Measurements from ENCODE around the gene PACRG.

PACRG gene

DNA sequence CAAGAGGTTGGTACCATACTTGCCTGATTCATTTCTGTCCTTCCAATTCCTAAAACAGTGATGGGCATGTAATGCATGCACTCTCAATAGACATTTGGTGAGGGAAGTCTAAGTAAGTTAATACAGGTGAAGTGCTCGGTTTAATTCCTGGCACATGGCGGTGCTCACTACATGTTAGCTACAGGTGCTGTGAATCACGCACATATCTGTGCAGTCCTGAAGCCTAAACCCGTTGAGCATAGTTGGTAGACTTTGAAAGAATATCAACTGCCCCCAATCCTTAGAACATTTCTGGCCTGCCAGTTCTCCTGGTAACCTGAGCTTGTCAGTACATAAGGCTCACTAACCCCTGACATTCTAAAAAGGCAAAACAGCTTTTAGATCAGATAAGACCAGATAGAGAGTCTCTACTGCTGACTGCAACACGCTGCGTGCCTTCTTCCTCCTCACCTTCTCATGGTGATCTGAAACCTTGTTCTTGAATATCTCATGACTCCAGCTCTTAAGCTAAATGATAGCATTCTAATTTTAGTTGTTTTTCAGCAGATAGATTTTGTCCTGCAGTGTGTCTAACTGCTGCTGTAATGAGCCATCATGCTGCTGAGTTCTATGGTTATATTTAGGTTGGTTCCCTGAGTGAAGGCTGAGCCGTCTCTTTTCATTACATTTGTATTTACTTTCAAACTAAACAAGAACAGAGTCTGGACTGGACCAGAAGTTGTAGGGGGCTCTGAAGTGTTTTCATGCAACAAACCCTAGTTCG lies 358.3 kb downstream of the PACRG start:
- no peak for DNase-seq (ENCODE audit: low spot score)

DNA sequence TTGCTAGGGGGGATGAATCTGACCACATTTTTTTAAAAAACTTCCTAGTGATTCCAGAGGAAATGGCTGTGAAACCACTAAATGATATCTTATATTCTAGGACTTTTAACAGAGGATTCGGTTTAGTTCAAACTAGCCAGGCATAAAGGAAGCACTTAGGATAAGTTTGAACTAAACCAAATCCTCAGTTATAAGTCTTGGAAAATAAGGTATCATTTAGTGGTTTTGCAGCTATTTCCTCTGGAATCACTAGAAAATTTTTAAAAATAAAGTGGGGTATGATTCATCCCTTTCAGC lies 358.8 kb downstream of the PACRG start:
- no peak for DNase-seq (ENCODE audit: low spot score)

DNA sequence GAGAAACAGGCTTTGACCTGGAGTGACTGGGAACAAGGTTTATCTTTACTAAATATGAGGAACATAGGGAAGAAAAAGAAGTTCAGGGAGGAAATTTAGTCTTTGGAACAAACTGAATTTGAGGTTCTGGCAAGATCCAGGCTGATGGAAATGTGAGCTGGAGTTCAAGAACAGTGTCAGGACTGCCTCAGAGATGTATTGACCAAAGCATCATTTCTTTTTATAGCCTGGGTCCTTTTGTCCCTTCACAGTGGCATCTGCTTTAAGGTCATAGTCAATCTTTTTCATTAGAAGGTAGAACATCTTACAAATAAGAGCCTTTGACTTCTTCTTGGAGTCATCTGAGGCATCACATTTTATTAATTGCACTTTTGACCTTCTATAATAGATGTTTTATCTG lies 360.2 kb downstream of the PACRG start:
- DNase-seq (ENCODE audit: low spot score): no peak

DNA sequence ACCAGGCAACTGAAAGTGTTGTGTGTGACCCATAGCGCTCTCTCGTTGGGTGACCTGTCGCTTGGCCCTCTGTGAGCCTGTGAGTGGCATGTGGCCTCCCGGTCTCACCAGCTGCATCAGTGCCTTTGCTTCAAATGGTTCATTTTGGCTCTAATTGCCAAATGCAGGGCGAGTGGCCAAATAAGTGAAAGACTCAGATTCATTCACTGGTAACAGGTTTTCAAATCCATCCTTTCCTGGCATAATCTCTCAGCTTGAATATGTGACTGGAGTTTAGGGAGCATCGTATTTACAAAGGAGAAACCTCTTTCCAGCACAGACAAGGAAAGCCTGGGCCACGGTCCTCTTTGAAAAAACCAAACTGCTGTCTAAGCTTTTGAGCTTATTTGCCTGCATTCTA lies 365.1 kb downstream of the PACRG start:
- DNase-seq (ENCODE audit: low spot score): no peak

DNA sequence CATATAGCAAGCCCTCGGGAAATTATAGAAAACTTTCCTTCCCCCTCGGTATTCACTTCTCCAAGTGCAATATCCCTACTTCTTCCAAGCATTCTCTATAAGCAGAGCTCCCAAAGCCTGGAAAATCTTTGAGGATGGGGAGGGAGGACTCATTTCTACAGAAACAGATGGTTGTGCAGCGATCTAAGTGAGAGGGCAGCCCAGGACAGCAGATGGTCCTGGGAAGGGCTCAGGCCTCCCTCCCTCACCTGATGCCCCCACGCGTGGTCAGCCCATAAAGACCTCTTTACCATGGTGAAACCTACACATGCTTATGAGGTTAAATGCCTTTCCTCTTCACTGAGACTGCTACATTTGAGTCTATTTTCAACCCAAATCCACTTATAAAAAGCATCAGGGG lies 367.1 kb downstream of the PACRG start:
- DNase-seq (ENCODE audit: low spot score): no peak

DNA sequence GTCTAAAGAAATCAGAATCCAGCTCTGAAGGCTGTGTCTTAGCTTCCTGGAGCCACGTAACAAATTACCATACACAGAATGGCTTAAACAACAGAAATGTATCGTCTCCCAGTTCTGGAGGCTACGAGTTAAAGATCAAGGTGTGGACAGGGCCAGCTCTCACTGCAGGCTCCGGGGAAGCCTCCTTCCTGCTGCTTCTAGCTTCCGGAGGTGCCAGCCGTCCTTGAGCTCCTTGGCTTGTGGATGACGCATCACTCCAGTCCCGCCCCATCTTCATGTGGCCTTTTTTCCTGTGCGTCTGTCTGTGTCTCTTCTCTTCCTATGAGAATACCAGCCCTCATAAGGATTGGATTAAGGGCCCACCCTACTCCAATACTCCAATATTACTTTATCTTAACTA lies 367.6 kb downstream of the PACRG start:
- no peak for DNase-seq (ENCODE audit: low spot score)

DNA sequence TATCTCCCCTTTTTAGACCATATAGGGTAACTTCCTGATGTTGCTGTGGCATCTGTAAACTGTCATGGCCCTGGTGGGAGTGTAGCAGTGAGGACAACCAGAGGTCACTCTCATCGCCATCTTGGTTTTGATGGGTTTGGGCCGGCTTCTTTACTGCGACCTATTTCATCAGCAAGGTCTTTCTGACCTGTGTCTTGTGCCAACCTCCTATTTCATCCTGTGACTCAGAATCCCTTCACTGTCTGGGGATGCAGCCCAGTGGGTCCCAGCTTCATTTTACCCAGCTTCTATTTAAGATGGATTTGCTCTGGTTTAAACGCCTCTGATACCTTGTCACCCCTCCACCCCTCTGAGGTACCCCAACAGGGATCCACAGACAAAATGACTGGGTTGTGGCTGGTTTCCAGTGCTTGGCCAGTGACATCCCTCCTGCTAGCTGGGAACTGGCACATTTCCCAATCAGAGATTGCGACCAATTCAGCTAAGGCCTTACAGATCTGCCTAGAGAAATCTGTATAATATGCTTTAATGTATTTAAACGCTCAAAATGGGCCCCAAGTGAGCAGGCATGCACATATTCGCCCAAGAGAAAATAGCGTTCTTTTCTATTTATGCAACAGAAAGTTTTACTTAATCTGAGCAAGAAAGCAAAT lies 371.2 kb downstream of the PACRG start:
- no peak for DNase-seq (ENCODE audit: low spot score)

DNA sequence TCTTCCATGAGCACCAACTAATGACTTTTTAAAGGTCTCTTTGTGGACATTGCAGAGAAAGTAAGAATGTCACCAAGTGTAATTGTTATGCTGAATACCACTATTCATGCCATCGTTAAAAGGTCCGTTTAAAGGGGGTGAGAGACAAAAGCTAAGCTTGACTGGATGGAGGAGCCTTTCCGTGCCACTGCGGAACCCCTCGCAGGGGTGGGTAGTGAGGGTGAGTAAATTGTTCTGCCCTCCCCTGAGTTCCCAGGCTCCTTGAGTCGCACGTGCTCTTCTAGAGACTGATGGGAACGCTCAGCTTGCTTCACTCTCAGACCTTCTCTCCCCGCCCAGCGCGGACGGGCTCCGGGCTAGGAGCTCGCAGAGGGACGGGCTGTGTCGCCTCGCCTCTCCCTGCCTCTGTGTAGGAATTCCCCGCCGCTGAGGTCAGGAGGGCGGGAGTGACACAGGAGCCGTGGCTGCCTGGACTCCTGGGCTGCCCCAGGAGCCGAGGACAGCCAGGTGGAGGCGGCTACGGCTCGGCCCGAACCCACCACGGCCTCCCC lies 371.9 kb downstream of the PACRG start:
- no peak for DNase-seq (ENCODE audit: low spot score)

DNA sequence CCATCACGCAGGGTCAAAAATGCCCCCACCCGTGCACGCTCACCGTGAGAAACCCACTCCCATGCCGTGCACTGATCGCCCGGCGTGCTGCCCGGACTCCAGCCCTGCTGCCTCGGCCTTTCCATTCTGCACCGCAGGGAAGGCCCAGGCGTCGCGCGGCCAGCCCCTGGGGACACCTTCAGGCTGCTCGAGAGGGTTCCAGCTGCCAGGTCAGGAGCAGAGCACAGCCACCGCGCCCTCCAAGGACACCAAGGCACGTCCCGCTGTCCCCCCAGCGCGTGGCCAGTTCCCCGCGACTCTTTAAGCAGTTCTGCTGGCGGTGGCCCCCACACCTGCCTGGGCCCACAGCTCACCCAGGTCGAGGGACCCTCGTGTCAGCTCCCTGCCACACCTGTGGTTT lies 372.5 kb downstream of the PACRG start:
- no peak for DNase-seq (ENCODE audit: low spot score)

DNA sequence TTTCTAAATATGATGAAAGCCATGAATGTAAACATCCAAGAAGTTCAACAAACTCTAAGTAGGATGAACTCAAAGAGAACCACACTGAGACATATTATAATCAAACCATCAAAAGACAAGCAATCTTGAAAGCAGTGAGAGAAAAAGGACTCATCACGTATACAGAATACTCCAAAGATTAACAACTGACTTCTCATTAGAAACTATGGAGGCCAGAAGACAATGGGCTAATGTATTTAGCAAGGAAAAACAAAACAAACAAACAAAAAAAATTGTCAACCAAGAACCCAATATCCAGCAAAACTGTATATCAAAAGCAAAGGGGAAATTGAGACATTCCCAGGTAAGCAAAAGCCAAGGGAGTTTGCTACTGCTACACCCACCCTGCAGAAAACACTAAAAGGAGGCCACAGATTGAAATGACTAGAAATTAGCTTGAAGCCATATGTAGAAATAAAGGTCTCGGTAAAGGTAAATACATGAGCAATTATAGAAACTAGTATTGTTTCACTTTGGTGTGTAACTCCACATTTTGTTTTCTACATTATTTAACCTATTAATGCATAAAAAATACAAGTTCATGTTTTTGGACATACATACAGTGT lies 385.7 kb downstream of the PACRG start:
- DNase-seq (ENCODE audit: low spot score): no peak

DNA sequence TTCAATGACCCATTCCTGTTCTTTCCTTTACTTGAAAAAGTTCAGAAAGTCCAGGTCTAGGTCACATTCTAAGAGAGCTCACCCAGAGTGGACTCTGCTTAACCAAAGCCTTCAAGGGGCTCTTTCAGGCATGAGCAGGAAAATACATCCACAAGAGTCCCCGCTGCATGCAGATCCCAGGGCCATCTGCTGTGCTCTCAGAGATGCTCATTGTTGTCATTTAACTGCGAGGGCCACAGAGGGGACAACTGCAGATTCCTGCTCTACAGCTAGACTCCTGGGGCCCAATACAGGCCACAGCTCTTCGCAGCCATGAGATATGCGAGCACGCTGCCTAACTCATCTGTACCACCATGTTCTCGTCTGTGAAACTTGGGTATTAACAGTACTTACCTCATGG lies 391.2 kb downstream of the PACRG start:
- no peak for DNase-seq (ENCODE audit: low spot score)

DNA sequence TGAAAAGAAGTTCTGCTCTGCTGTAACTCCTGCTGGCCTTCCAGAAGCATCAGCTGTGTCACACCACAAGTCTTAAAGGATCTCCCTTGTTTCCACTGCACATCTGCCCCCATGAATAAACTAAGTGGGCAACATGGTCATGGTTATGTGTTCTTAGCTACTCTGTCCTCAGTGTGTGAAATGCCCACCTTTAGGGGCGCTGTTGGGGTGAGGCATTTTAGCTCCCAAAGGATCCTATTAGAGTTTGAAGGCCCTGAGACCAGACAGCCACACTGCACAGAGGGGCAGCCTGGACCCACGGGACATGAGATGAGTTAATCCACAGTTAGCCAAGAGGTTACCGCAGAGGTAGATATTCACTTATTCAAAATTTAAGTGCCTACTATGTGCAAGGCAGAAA lies 392.4 kb downstream of the PACRG start:
- DNase-seq (ENCODE audit: low spot score): no peak

DNA sequence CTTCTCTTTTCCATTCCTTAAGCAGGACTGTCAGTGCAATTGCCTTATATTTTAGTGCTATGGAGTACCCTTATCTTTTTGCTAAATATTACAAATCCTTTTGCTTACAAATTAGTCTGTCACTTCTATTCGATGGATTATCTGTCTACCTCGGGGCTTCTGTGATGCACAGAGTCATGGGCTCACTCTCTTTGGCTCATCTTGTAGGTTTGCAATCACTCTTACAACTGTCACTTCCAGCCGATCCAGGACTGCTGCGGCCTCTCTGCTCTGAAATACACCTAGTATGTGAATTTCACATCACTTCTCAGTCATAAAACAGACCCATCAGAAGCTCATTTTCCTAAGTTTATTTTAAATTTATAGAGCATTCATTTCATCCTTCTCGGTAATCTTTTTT lies 393.5 kb downstream of the PACRG start:
- DNase-seq (ENCODE audit: low spot score): no peak

DNA sequence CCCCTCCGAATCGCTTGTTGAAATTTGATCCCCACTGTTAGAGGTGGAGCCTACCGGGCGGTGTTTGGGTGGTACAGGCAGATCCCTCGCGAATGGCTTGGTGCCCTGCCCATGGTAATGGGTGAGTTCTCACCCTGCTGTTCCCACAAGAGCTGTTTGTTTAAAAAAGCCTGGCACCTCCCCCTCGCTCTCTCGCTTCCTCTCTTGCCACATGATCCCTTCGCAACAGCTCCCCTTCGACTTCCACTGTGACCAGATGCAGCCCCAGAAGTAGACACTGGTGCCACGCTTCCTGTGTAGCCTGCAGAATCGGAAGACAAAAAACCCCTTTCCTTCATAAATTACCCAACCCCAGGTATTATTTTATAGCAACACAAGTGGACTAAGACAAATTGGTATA lies 394.6 kb downstream of the PACRG start:
- no peak for DNase-seq (ENCODE audit: low spot score)

DNA sequence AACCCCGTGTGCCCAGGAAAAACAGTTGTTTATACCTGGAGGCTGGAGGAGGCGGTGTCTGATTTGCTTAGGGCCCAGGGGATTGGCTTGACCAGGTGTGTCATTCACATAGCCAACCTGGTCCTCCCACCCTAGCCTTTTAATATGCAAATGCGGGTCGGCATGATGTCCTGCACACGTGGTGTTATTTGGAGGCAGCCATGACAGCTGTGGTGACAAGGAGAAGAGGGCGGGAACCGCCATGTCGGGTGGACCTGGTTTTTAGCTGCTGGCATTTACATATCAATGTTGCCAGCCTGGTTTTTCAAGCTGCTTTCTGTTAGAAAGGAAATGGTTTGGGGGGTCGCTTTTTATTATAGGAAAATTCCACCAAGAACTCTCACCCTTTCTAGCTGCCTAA lies 395.3 kb downstream of the PACRG start:
- DNase-seq (ENCODE audit: low spot score): no peak

DNA sequence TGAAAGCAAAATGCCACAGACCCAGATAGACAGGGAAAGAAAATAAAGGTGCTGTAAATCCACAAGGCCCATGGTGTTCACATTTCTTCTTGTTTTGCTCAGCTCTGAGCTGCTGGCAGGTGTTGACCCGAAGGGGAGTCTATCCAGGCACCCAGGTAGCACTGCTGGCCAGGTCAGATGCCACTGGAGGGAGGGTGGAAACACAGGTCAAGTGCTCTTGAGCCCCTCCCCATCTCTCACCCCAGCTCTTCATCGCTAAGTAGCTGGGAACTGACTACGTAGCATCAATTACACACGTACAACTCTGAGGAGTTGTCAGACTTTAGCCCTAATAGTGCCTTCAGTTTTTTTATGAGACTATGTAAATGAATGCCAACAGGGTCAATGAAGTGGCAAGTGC lies 399.0 kb downstream of the PACRG start:
- no peak for DNase-seq (ENCODE audit: low spot score)

DNA sequence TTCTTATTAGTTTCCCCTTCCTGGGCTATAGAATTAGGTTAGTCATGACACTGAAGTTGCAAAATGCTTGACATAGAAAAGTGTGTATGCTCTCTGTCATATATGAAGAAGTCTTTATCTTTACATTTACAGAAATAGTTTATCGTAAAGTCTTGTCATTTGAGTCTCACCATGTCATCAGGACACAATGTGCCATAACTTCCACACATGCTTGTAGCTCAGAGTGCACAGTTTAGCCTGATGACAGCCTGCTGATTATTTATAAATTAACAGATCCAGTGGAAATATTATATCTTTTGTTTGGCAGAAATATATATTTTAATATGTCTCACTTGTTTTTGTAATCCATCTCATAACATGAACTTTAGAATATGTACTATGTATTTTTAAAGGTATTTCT lies 399.8 kb downstream of the PACRG start:
- DNase-seq (ENCODE audit: low spot score): no peak

DNA sequence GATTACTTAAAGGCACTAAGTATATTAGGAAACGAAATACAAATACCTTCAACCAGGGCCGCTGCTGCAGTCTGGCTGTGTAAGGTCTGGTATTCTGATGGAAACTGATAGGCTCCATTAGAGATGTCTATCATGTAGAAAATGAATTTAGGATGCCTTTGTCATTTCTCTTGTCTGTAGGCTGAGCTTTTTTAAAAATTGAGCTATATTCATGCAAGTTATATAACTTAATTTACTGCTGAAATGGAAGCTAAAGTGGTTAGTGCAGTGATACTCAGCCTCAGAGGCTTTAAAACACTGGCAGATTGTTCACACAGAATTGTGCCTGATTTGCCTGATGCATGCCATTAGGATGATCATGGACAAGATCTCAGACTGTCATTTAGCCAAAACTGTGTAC lies 400.6 kb downstream of the PACRG start:
- no peak for DNase-seq (ENCODE audit: low spot score)

DNA sequence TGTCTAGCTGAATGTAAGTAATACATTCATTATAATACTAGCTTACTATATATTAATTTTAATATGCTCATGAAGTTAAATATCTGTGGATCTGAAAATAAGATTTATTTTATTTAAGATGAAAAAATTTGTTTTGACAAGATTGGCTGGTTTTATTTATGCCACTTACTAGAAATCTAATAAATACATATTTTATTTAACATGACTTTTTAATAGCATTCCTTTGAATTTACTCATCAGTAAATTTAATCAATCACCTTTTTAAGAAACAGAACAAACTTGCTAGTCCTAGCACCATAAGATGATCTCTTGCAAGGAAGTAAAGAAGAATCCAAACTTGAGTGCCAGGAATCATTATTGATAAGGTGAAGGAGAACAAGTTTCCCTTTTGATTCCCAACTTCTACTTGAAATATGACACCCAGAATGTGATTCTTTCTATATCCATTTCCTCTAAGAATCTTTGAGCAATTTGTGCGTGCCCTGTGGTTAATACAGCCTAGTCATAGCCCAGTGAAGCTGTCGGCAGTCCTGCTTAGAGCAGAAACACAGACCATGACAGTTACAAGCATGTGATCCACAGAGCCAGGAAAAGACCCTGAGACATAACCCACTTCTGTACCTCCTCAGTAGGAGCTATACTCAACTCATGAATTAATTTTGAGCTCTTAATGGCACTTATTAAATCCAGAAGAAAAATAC lies 404.4 kb downstream of the PACRG start:
- no peak for DNase-seq (ENCODE audit: low spot score)

DNA sequence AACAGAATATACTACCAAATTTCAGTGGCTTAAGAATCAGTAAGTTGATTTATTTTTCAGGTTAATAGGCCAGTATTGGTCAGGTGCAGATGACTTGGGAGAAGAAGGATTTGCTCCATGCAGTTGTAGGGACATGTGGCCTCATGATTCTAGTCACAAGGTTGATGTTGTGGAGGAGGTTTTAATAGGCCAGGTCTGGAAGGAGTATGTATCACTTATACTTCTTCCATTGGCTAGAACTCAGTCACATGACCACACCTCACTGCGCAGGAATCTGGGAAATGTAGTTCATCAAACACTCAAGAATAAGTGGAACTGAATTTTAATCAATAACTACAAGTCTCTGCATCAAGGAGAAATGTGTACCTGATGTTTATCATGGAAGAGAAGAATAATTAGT lies 405.2 kb downstream of the PACRG start:
- DNase-seq (ENCODE audit: low spot score): no peak

DNA sequence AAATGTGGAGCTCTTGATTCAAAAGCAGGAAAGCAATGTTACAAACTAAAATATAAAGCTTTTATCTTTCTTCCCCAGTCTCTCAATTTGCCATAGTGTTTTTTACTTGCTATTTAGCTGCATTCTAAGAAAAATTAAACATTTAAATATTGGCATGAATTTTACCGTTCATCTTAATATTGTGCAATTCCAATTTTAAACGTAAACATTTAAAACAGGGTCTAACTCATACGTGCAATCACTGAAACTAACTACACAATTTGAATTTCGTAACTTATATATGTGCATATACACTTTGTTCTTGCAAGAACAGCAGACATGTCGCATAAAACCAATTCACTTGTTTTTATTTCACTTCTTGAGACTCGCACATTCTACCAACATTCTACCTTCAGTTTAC lies 405.9 kb downstream of the PACRG start:
- DNase-seq (ENCODE audit: low spot score): no peak

DNA sequence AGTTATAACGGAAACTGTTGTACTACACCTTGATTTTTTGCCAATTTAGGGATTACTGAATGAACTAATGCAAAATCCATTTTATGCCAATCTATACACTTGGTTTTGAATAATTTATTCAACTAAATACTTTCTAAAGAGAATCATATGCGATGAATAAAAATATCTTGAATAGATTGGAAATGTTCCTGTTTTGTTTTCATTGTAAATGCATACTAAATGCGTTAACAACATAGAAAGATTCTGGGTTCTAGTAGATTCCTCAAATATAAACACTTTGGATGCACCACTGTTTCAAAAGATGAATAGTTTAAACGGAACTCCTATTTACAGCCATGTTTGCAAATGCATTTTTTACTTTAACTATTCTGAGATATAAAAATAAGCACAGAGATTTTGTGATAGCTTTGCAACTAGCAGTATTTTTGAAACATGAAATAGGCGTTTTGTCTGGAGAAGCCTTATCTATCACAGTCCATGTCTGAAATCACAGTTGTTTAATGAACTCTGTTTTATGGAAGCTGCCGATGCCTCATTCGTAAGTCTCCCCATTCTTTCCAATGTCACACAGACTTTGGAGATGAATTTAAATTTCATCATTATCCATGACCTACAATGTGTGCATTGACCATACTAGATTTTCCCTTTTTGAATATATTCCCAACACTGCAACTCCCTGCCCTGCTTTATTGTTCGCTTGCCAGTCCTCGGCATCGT lies 409.1 kb downstream of the PACRG start:
- no peak for DNase-seq (ENCODE audit: low spot score)
